ENCODE measurements around the gene HOXD4.

HOXD4 gene

DNA sequence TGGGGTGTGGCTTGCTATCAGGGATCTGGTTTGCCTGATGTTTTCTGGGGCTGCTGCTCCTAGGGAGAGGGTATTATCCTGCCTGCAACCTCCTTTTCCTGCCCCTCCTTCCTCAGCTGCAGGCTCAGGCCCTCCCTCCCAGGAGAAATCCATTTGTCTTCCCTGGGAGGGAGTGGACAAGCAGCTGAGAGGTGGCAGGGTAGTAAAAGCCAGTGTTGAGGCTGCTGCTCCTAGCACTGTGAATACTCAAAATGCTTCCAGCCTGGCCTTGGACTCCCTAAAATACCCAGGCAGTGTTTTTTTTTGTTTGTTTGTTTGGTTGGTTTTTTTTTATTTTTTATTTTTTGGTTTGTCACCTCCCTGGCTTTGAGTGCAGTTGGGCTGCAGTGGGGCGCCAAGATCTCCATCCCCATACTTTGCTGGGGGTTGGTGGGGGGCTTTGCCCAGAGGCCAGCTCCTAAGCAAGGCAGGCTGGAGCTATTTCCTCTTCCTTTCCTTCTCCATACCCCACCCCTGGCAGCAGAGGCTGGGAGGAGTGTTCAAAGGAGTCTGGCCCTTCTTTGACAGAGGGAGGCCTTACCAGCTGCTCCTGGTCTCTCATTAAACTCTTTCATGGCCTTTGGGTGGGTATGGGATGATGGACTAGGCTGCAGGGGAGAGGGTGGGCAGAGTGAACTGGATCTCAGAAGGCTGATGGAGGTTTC lies 19.4 kb downstream of the HOXD4 start:
- no peak for DNase-seq (ENCODE audit: extremely low read depth in 1 of 2, low read depth in 1 of 2)

DNA sequence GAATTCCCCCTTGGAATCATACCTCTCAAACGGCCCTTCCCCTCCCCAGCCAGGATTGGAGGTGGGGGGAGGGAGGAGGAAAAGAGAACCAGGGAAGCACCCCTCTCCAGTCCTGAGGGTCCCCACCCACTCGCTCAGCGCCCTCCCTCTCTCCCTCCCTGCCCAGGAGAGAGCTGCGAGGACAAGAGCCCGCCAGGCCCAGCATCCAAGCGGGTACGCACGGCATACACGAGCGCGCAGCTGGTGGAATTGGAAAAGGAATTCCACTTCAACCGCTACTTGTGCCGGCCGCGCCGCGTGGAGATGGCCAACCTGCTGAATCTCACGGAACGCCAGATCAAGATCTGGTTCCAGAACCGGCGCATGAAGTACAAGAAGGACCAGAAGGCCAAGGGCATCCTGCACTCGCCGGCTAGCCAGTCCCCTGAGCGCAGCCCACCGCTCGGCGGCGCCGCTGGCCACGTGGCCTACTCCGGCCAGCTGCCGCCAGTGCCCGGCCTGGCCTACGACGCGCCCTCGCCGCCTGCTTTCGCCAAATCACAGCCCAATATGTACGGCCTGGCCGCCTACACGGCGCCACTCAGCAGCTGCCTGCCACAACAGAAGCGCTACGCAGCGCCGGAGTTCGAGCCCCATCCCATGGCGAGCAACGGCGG lies 20.1 kb downstream of the HOXD4 start:
- DNase-seq (ENCODE audit: extremely low read depth in 1 of 2, low read depth in 1 of 2) = no peak

DNA sequence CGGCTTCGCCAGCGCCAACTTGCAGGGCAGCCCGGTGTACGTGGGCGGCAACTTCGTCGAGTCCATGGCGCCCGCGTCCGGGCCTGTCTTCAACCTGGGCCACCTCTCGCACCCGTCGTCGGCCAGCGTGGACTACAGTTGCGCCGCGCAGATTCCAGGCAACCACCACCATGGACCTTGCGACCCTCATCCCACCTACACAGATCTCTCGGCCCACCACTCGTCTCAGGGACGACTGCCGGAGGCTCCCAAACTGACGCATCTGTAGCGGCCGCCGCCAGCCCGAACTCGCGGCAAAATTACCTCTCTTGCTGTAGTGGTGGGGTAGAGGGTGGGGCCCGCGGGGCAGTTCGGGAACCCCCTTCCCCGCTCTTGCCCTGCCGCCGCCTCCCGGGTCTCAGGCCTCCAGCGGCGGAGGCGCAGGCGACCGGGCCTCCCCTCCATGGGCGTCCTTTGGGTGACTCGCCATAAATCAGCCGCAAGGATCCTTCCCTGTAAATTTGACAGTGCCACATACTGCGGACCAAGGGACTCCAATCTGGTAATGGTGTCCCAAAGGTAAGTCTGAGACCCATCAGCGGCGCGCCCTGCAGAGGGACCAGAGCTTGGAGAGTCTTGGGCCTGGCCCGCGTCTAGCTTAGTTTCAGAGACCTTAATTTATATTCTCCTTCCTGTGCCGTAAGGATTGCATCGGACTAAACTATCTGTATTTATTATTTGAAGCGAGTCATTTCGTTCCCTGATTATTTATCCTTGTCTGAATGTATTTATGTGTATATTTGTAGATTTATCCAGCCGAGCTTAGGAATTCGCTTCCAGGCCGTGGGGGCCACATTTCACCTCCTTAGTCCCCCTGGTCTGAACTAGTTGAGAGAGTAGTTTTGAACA lies 20.9 kb downstream of the HOXD4 start:
- no peak for DNase-seq (ENCODE audit: extremely low read depth in 1 of 2, low read depth in 1 of 2)

DNA sequence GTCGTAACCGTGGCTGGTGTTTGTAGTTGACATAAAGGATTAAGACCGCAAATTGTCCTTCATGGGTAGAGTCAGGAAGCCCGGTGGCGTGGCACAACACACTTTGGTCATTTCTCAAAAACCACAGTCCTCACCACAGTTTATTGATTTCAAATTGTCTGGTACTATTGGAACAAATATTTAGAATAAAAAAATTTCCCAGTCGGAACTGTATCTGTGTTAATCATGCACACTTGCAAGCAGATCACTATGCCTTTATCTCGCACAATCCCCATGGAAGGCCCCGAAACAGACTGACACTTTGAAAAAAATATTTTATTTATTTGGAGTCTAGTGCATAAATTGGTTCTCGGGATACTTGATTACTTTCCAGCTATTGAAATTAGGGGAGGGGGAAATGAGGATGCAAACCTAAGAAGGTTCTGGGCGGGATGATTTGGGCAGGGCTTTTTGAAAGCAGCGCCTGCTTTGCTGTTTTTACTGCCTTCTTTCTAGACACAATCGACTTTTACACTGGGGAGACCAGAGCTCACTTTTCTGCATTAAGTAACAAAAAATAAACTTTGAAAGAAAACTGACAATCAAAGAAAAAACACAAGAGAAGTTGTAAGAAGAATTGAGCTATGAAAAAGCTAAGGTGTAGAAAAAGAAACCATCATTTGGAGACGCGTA lies 21.7 kb downstream of the HOXD4 start:
- DNase-seq (ENCODE audit: extremely low read depth in 1 of 2, low read depth in 1 of 2) = no peak

DNA sequence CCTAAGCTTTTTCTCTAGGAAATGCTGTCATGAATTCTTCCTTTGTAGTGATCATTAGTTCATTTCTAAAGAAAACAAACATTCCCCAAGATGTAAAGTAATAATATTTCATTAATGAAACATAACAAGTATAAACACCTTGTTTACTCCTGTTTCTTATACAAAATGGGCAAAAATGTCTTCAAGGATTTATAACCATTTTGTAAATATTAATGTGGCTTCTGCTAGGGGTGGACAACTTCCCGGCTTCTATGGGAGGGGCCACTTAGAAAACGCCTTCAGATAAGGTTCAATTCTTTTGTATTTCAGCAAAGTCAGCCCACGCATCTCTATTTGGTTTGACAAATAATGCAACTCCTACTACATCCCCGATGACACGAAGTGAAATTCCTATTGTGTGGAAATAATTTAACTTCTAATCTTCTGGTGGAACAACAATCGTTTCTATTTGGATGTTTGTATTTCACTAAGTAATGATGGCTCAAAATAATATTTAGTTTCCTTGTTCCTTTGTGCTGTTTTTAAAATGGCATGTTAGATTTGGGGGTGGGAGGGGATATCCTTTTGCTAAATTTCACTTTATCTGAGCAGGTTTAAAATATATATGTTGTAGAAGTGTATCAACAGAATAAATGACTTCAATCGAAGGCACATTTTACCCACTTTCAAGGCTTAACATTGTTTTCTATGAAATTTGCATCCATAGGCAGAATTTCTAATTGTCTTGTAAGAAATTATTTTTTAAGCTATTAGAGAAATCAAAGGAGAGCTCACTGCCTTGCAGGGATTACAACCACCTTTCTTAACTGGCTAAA lies 22.4 kb downstream of the HOXD4 start:
- DNase-seq (ENCODE audit: extremely low read depth in 1 of 2, low read depth in 1 of 2) = no peak

DNA sequence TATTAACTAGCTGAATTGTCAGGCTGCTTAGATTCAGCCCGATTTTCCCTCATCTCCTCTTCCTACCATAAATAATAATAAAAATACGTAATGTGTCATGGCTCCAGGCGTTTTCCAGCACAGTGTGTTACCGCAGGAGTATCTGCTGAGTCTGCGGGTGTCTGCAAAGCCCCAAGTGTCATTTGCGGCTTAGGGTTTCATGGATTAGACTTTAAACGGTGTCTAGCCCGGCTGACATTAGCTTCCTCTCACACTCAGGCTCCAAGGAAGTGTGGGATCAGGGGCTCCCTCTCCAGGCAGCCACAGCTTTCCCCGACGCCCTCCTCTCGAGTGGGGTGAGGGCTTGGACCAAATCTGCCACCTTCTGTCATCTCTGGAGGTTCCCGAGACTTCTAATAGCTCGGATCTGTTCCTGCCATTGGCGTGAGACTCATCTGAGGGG lies 23.1 kb downstream of the HOXD4 start:
- no peak for DNase-seq (ENCODE audit: extremely low read depth in 1 of 2, low read depth in 1 of 2)

DNA sequence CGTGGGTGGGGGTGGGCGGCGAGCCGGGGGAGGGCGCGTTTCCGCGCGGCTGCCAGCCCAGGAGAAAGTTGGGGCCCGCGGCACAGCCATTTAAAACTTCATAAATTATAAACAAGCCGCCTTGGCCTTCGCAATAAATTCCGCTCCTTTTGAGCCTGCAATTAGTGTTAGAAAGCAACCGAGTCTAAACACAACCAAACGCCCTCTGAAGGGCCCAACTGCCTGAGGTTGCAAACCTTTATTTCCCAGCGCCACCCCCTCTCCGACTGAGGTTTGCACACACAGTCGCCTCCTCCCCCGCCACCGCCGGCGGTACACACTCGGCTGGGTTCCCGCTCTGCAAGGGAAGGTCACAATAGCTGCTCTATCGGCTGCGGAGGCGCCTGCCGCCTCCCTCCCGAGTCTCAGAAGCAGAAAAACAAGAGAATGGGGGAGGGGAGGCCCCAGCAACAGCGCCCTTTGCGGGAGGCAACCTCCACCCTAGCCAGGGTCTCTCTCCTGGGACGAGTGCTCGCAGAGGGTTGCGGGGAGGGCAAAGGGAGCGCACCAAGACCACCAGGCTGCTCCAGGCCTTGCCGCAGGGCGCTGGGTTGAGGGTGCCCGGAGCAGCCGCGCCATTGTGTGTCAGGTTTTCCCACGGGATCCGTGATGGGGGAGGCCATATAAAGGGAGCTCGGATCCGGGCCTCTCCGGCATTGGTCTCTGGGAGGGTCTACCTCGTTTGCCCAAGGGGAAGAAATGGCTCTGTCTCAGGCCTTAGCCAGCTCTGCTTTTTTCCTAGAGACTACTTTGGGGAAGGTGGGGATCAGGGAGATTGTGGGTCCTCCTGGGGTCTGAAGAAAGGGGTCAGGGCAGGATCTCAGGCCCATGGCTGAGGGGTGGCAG lies 23.7 kb downstream of the HOXD4 start:
- peak in 1 of 2 donors; percentile 15 for DNase-seq (ENCODE audit: extremely low read depth in 1 of 2, low read depth in 1 of 2)

DNA sequence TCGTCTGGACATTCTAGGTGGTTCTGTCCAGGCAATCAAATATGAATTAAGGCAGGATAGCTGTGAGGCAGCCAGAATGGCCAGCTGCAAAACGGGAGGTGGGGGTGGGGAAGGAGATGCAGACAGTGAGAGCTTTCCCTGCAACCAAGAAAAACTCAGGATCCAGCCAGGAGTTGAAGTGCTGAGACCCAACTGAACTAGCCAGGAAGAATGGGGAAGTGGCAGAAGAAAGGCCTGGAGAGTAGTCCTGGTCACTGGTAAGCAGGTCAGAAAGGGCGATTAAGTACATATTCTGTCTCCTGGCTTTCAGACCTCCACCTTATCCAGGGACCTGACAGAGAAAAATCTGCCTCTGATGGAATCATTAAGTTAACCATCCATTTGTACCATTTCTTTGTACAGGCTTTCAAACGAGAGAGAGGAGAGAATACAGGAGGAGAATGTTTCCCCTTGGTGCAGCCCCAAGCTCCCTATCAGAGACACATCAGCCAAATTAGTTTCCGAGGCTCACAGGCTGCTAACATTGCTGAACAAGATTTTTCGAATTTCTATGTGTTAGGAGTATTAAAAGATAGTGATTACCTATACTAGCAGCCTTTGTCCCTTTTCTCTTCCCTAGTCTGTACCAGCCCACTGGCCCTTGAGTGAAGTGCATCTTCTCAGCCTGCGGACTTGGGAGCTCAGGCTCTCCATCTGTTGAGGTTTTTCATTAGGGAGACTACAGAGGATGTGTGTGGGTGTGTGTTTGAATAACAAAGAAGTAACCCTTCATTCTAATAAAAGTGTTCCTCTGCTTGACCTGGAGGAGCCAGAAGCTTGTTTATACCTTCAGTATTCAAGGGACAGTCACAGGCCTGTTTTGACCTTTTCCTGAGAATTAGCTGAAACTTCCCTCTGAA lies 24.6 kb downstream of the HOXD4 start:
- no peak for DNase-seq (ENCODE audit: extremely low read depth in 1 of 2, low read depth in 1 of 2)

DNA sequence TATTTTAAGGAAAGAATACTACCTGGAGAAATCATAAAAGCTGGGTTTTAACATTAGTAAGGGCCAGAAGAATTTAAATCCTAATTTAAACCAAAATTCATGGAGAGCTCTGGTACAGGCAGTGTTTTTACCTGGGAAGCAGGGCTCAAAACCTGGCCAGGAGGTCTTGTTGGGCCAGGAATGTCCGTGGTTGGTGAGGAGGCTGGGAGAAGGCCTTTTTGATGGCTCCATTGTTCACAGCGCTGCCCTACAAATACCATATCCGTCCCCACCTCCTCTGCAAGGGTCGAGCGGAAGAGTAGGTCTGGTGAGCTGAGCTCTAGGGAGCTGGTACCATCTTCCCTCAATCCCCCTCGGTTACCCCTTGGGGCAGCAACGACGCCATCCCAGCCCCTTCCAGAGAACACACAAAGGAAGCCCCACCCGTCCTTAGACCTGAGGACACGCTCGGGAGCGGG lies 26.3 kb downstream of the HOXD4 start:
- no peak for DNase-seq (ENCODE audit: extremely low read depth in 1 of 2, low read depth in 1 of 2)

DNA sequence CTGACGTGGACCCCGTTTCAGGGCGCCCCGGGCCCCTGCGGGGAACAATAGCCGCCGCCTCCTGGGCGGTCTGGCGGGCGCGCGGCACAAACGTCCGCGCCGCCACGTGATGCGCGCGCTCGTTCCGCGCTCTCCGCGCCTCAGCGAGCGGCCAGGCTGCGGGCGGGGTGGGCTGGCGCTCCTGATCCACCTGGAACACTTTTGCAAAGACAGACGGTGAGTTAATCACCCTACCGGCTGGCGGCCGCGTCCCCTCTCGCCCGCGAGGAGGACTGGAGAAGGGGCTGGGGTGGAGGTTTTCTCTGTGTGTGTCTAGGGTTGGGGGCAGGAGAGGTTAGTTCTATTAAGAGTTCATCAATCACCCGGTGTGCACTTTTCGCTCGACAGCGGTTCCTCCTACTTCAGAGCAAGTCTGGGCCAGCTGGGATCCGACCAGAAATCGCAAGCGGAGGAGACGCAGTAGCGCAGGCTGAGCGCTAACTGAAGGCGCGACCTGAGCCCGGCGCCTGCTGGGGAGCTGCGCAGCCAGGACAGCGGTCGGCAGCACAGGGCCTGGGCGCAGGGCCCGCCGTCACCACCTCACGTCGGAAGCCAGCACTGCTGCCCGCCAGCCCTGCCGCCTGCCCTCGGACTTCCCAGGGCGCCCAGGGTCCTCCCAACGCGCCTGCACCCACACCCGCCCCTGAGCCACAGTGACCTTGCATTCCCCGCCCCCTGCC lies 26.8 kb downstream of the HOXD4 start:
- DNase-seq (ENCODE audit: extremely low read depth in 1 of 2, low read depth in 1 of 2) = no peak

DNA sequence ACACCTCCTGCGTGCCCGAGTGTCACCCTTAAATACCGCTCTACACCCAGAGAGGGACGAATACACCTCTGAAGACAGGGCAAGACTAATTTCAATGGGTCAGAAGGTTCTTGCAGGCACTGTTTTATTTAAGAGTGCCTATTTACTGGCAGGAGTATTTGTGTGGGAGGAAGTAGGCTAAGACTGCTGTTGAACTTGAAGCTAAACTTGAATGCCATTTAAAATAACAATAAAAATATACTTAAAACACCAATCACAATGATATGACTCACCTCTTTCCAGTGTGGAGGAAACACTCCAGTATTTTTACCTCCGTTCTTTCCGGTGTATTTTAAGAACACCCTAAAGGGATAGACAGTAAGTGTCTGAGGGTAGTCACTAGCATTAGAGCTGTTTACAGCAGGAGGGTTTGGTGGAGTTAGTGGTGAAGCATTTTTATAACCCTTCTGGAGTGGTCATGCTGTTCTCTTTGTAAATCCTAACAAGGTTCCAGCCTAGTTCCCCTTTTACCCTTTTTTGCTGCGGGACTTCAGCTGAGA lies 27.5 kb downstream of the HOXD4 start:
- DNase-seq (ENCODE audit: extremely low read depth in 1 of 2, low read depth in 1 of 2) = no peak

DNA sequence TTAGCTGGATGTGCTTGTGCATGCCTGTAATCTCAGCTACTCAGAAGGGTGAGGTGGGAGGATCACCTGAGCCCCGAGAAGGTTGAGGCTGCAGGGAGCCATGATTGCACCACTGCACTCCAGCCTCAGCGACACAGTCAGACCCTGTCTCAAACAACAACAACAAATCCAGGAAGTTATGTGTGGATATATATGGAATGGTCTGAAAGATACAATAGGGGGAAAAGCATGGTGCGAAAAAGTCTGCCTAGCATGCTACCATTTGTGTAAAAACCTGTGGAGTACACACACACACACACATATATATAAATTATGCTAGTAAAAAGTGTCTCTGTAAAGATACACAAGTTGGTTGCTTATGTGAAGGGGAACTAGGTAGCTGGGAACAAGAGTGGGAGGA lies 30.2 kb downstream of the HOXD4 start:
- DNase-seq (ENCODE audit: extremely low read depth in 1 of 2, low read depth in 1 of 2) = no peak

DNA sequence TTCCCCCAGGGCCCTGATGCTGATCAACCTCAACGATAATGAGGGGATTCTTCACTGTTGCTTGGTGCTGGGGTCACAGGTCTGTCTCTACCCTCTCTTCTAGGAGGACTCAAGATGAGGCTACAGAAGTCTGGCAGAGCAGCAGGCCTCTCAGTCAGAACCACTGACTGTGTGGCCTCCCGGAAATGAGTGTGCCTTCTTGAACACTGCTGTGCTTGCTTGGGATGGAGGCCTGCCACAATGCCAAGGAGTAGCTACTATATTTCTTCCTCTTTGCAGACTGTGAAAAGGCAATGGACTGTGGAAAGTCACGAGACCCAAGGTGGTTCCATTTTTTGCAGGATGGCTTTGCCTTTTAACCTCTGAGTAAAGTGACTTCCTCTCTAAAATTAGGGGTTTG lies 31.3 kb downstream of the HOXD4 start:
- no peak for DNase-seq (ENCODE audit: extremely low read depth in 1 of 2, low read depth in 1 of 2)

DNA sequence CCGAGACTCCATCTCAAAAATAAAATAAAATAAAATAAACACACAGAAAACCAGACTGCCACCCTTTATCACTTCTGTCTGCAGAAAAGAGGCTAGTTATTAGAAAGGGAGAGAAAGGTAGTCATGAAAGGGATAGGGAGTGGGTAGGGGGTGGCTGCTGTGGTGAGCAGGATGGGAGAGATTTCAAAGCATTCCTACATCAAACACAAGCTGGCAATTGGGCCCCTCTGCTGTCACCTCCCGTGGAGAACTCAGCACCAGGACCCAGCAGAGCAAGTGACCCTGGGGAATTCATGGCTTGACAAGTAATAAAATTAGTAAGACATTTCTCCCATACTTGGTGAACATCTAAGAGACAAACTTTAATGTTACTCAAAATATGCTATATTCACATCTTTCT lies 33.4 kb downstream of the HOXD4 start:
- DNase-seq (ENCODE audit: extremely low read depth in 1 of 2, low read depth in 1 of 2) = no peak

DNA sequence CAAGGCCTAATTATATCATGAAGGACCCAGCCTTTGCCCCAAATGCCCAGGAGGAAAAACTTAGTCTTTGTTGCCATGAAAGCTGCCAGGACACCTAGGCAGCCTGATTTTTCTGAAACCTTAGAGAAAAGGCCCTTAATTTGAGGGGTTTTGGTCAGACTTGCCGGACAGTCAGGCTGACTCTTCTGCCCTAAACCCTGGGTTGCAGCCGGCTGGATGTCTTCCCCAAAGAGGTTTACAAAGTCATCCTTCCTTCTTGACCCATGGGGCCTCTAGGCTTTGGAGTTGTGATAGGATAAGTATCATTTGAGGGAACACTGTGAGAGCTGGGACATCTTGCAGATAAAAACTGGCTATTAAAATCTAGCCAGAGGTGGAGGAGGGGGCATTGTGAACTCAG lies 34.7 kb downstream of the HOXD4 start:
- no peak for DNase-seq (ENCODE audit: extremely low read depth in 1 of 2, low read depth in 1 of 2)

DNA sequence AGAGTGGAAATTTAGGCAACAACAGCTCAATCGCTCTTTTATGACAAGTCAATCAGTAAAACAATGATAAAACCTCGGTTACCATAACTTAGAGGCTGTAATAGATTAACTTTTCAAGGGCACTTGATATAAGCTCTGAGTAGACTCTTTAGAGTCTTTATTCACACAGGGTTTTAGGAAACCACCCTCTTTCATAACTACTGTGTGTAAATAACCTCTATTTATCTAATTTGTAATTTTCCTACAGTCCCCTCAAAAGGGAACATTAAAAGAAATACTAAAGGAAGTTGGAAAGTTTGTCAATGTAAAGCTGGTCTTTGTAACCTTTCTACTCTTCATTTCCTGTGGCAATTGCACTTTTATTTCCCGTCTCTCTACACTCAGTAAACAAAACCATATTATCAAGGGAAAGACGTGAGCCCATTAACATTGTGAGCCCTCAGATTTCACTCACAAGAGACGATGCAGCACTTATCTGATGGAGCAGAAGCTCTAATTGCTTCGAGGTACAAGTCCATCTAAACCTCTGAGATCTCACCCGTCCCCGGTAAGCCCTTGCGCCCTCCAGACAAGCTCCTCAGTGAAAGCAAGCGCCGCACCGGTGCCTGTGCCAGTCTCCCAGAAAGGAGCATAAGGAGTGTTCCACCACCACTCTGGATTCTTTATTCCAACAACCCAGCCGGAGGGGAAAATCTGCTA lies 36.0 kb downstream of the HOXD4 start:
- DNase-seq (ENCODE audit: extremely low read depth in 1 of 2, low read depth in 1 of 2) = no peak
